HG03439 (cell line): ENCODE results near the gene GRXCR1.

Experiments
- ATAC-seq: cut with Tn5 transposase; IDR thresholded peaks from one replicate; pipeline ENCODE4 v1.9.1; 2021; ENCODE audit warnings: mild to moderate bottlenecking, moderate library complexity; ENCODE audit not compliant: unreplicated experiment

The GRXCR1 gene

DNA sequence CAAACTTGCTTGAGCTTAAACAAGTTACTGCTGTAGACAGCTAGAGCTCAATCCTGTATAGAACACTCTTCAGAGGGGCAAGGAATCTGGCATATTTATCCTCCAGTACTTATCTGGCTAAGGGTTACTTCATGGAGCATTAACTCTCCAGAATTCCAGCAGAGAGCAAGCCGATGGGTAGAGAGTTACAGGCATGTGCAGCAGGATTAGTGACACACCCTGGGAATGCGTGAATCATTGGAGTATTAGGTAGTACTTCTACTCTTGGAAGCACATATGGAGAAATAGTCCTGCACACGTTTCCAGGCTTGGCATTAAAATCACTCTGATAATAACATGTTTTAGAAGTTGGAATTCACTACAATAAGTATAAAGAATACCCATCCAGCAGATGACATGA, 35.4 kb downstream of the GRXCR1 start:
- no peak for ATAC-seq

DNA sequence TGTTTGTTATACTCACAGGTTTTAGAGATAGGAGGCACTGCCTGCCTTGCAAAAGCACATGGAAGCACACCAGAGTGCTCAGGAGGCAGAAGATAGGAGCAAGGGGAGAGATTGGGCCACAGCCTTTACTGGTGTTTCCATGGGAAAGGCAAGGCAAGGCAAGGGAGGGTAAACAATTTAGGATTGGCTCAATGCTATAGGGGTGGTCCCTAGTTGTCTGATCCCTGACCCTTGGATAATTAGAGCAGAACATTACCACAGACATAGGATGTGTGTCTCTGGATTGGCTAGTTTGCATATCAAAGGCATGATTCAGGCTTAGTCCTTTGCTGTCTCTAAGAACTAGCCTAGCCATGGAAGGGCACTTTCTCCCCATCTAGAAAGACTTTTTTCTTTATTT, 36.1 kb downstream of the GRXCR1 start:
- no peak for ATAC-seq

DNA sequence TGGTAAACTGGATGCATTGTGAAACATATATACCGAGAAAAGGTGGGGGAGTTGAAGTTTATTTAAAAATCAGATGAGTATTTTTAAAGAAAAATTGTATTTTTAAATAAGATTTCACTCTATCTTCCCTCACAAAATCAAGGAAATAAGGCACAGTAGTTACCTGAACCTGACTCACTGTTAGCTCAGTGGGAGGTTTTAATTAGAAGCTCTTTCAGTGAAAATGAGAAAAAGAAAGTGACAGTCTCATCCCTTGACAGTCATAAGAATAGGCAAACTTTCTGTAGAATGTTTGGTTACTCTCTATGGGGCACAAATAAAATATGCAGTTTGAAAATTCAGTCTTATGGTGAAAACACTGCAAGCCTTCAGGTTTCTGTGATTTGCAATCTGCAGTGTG, 49.7 kb downstream of the GRXCR1 start:
- no peak for ATAC-seq

DNA sequence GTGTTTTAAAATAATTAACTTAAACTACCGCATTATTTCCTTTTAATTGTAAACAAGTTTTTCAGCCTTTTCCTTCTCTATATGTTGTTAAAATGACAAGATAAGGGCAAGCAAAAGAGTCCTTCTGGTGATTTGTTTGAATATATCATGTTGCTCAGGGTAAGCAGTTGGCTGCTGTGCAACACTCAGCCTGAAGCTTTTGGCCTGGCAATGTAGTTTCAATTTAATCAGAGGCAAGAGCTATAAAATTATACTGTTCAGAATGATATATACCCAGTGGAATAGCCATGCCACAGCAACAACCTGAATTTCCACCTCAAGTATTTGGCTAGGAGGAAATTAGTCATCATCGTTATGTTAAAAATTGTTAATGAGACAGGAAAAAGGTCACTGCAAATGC, 53.4 kb downstream of the GRXCR1 start:
- ATAC-seq, result no peak

DNA sequence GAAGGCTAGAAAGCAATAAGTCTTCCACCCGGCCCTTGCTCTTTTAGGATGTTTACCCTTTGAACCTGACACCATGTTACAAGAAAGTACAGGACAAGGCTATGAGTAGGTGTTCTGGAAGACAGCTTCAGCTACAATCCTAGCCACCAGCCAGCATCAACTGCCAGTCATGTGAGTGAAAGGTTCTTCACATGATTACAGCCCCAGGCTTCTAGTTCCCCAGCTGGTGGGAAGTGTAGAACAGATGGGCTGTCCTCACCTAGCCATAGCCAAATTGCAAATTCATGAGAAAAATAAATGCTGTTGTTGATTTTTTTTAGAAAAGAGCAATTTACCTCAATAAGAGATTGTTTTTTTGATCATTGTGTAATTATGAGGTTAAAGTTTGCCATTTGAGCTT, 60.8 kb downstream of the GRXCR1 start:
- ATAC-seq, result no peak

DNA sequence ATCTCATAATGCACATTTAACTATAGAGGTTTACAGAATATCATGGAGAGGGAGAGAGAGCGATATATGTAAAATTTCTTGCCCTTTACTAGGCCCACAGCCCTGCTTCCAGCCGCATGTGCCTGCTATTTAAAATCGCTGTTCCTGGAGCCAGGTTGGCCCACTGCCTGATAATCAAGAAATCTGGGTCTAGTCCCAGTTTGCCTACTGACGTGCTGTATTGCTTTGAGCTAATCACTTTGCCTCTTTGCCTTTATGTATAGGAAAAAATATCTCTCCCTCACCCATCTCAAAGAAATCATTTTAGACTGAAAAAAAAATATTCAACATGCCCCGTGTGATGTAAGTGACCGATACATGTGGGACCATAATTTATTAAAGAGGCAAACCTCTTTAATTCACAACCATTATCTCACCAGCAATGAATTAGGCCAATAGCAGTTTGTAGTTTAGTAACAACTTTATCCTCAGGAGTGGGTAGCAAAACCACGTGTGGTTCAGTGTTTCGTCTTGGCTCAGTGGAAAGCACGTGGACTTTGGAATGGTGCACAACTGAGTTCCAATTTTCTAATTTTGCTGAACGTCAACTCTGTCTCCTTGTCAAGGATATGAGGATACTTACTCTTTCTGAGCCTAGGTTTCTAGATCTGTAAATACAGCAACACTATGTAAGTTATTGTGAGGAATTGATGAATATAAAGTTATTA, 62.6 kb downstream of the GRXCR1 start:
- no peak for ATAC-seq

DNA sequence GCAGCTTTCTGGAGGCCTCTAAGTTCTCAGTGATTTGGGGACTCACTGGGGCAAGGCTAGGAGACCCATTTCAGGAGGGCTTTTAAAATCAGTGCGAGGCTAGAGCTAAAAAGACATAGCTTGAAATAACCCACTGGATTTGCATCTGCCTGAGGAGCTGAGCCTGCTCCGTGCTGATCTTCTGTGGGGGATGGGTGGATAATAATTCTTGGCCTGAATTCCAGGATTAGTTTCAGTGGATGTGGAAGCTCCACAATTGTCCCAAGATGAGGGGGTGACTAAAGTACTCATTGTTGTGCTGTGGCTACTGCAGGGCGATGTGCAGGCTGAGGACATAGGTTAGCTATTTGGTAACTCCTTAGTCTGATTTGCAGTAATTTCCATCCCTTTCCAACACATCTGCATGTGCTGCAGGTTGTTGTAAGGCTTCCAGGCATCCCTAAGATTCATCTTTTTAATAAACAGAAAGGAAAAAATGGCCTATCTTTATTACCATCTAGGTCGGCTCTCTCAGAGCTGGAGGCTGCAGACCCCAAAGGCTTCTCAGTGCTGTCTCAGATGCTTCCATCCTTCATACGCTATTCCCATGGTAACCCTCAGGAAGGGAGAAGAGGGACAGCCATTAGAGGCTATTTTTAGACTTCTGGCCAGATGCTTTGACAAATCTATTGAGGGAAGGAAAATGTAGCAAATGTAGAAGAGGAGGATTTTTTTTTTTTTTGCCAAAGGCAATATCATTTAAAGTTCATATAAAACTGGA, 63.4 kb downstream of the GRXCR1 start:
- no peak for ATAC-seq

DNA sequence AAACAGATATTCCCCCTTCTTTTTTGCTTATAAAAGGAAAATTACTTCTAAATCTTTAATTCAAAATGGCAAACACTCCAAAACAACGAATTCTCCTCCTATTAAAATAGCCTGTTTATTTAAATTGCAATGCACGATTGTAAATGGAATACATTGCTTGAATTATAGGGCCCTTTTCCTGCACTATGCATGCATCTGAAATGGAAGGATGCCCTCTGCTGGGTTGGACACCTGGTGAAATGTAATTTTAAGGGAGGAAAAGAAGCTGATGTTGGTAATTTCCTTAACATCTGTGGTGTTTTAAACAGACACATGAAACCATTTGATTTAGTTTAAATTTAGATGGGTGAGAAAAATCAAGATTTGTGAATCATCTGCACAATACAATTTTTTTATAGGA, 72.8 kb downstream of the GRXCR1 start:
- no peak for ATAC-seq

DNA sequence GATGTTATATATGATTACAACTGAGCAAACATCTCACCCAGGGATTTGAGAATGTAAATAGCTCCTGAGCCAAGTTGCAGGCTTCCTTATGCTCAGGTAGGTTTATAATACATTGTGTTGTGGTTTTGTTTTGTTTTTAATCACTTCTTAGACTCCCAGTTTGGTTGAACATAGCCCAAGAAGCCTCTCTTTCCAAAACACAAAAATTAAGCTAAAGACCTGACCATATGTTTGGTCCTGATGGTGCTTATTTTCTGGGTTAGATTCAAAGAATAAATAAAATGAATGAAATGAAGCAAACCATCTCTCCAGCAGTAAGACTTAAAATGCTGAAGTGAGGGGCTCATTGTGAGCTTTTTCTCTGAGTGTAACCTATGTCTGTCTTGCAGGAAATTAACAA, 93.5 kb downstream of the GRXCR1 start:
- ATAC-seq, result no peak

DNA sequence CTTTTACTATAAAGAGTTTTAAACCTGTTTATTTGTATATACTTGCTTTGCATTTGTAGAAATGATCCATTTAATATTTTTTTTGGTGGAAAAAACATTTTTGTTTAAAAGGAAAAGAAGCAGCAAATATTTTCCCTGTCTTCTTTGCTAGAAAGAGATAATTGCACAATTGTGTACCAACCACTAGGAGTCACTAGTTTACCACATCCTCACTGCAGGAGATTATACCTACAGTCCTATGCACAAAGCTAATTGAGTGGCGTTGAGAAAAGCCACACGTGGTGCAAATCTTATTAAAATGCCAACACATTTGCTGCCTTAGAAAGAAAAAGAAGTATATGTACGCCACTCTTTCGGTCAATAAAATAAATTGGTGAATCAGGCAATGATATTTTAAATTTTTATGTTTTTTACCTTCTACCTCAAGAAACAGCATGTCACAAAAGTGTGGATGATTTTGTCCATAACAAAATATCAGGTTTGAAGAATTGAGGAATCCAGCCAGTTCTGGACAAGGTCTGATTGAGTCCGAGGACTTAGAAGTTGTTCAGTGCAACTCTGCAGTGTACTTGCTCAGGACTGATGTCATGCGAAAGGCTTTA, 102.9 kb downstream of the GRXCR1 start:
- peak; percentile 67 for ATAC-seq

DNA sequence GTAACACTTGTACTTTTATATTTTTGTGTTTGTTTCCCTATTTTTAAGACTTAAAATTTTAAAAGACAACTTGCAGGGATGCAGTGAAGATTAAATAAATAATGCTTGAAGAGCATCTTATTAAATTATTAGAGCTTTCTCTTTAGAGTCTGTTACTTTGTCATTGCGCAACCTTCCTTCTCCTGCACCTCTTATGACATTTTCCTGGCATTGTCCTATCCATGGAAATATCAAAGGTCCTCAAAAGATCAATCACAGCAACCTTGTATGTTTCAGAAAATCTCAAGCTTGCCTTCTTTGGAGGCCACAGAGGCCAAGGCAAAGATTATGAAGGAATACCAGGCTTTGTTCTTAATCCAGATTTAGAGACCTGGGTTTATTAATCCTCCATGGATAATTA, 116.3 kb downstream of the GRXCR1 start:
- no peak for ATAC-seq

DNA sequence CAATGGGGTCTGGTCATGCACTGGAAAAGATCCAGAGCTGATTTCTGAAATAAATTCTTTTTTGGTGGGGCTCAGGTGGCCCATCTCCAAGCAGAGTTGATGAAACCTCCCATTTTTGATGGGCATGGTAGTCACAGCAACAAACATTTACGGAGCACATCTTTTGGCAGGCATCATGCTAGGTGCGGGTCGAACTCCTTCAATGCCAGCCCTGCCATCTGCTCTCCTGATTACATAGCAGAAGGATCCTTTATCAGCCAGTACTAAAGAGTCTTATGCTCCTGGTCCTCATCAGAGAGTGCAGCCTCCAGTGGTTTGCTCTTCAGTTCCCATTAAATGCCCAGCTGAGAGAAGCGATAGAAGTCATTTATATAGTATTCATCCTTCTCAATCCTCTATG, 121.7 kb downstream of the GRXCR1 start:
- ATAC-seq, result no peak

DNA sequence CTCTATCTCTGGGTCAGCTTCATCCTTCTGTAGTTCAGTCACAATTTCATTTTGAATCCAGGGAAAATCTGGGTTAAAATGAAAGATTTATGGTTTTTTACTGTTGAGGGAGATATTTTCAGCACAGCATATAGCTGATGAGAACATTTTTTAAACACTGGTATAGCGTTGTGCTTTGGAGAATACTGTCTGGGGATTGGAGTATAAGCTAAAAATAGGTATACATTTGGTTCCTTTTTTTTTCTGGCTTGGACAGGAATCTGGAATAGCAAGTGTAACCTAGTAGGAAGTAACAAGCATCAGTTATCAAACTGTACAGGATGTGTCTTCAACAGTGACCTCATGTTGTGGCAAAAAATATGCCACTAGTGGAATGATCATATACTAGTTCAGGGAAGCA, 149.1 kb downstream of the GRXCR1 start:
- ATAC-seq, result no peak

DNA sequence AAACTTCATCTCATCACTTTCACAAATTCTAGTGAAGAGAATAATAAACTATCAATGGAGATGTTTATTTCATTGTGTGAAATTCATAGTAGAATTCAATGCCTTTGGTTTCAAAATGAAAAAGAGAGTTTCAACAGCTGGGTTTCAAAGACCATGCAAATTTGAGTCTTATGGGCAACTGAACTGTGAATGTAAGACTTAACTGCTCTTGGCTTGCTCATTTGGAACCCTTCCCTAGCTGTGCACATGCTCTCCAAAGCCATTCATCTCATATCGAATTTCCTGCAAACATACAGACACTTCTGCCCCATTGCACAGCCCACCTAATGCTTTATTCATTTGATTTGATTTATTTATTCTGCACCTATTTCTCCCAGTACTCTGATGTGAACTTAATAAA, 154.5 kb downstream of the GRXCR1 start:
- no peak for ATAC-seq

DNA sequence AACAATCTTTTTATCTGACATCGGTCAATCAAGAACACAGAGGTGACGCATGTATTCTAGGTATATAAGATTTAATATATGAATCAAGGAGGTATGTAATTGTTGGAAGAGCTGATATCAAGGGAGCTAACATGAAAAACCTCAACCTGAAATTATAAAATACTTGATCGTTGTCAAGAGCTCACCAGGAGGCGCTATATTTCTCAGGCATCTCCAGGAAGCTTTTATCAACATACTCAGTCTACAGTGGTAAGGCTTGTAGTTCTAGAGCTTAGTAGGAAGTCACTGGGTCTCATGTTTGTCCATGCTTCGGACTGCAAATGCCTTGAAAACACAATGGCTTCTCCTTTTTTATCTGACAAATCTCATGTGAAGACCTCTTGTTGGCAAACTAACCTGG, 156.1 kb downstream of the GRXCR1 start:
- no peak for ATAC-seq

DNA sequence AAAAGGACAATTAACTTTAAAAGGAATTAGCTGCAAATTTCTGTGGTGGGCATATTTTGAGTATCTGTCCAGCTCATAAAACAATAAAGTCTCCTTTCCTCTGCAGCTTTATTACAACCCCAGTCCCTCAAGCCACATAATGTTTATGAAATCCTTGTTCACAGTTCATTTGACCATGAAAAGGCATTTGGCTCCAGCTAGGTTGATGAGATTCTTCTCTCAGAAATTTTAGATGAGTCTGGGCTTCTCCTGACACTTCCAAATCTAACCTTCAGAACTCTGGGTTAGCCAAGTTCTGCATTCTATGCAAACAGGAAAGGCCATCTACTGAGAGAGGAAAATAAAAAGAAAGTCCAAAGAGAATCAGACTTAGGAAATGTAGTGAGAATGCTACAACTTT, 156.8 kb downstream of the GRXCR1 start:
- no peak for ATAC-seq

DNA sequence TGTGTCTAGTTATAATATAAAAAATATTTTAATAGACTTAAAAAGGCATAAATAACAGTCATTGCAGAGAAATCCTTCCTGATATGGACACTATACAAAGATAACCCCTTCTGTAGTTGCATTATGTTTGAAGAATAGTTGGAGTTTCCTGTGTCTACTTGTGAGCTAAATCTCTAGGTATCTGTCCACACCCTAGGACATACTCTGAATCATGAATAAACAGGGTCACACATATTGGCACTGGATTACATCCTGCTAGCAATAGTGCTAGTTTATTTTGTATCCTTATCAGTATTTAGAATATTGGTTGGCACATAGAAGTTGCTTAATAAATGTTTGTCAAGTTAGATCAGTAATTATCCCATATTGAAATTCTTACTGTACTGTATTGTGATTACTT, 173.9 kb downstream of the GRXCR1 start:
- ATAC-seq, result no peak

DNA sequence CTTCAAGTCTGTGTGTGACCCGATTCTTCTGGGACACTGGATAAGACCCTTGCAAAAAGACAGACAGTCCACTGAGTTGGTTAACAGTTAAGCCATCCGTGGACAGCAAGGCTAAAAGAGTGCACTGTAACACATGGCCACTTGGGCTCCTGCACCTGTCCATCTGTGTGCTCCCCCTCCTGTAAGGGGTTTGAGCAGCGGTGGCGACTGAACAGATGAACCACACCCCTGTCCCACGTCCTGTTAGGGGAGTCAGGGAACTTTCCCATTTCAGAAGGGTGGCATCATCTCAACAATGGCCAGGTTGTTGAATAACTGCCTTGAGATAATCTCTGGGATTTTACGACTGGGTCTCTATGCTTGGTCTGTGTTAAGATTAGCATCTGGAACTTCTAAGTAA, 178.6 kb downstream of the GRXCR1 start:
- ATAC-seq, result no peak
